ENCODE results near the gene HS6ST1.
A peak's percentile ranks its signal among the peaks of the same experiment; 100 is the strongest.

Gene HS6ST1

DNA sequence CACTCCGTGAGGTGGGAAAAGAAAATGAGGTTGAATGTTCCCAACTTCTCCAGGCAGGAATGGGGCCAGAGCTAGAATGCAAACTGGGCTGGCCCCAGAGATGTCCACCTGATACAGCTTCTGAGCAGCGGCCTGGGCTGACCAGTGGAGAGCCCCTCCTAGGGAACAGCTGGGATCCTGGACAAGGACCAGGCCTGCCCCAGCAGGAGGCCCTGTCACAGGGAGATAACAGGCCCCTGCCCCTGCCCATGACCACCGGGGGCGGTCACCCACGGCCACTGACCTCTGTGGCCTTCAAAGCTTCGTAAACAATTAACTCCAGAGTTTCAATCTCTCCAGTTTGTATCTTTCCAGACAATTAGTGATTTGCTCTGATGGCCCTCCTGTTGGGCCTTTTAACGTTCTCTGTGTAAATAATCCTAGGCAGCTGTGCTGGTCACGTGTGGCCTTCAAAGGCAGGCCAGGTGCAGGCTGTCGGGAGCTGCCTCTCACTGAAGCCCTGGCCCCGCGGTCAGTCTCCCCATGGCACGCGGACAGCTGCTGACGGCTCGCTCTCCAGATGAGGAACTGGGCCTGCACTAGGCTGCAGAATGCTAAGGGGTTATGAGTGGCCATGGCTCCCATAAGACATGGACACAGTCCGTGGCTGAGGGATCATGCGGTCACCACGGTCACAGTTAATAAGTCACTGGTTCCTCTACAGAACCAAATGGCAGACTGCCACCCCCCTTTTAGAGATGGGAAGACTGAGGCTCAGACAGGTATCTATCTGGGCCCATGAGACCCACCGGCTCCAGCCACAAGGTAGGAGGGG, 9.2 kb downstream of the HS6ST1 start:
- Histone ChIP-seq H3K36me3 (ENCODE audit: insufficient read depth, low read length) (peaks cover 97% of the 10 kb centered on the region), H4K20me1 (ENCODE audit: insufficient read depth, low read length) (peaks cover 100% of the 10 kb centered on the region), H3K27me3 (ENCODE audit: insufficient read depth, low read length, poor library complexity) (no peaks in the 10 kb centered on the region), H3K4me2 (ENCODE audit: insufficient read depth, low read length) (peak overlapping the region; percentile 88; the same call in 1 of the 2 replicates), H3K4me1 (ENCODE audit: insufficient read depth, low read length) (peaks cover 64% of the 10 kb centered on the region), H3K79me2 (ENCODE audit: insufficient read depth, low read length) (peaks cover 100% of the 10 kb centered on the region), H3K9me3 (ENCODE audit: insufficient read depth, low read length, severe bottlenecking) (no peaks in the 10 kb centered on the region), H2AFZ (ENCODE audit: low read depth, low read length) (no peak overlapping the region), H3K9ac (ENCODE audit: low read depth, low read length) (no peak overlapping the region), H3K27ac (ENCODE audit: low read length) (no peak overlapping the region), H3K4me3 (ENCODE audit: low read depth in 1 of 2, low read length in 2 of 2) (no peak overlapping the region)
- no peak for DNase-seq
- TF ChIP-seq, protein P1, sequence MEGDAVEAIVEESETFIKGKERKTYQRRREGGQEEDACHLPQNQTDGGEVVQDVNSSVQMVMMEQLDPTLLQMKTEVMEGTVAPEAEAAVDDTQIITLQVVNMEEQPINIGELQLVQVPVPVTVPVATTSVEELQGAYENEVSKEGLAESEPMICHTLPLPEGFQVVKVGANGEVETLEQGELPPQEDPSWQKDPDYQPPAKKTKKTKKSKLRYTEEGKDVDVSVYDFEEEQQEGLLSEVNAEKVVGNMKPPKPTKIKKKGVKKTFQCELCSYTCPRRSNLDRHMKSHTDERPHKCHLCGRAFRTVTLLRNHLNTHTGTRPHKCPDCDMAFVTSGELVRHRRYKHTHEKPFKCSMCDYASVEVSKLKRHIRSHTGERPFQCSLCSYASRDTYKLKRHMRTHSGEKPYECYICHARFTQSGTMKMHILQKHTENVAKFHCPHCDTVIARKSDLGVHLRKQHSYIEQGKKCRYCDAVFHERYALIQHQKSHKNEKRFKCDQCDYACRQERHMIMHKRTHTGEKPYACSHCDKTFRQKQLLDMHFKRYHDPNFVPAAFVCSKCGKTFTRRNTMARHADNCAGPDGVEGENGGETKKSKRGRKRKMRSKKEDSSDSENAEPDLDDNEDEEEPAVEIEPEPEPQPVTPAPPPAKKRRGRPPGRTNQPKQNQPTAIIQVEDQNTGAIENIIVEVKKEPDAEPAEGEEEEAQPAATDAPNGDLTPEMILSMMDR (IDR thresholded peaks at IDR 0.05; ENCODE audit: borderline replicate concordance, extremely low read depth, low read length, poor library complexity, severe bottlenecking), result no peak
- TF ChIP-seq EZH2 (IDR thresholded peaks at IDR 0.05; ENCODE audit: borderline replicate concordance, low read depth, low read length, severe bottlenecking), result no peak
- ATAC-seq (ENCODE audit: insufficient read depth, low read depth), result no peak

DNA sequence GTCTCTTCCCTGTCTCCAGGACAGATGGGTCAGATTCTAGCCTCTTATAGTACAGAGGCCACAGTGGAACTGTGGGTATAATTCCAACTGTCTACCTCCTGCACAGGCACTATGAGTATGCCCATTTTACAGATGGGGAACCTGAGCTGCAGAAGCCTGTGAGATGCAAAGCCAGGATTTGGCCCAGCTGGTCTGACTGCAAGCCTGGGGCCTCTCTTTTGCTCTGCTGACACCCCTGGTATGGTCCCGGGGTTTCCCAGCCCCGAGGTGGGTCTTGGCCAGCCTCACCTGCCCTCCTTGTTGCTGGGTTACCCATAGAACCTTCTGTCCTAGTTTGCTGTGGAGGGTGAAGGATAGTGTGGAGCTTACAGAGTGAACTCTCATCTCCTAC, 9.8 kb downstream of the HS6ST1 start:
- Histone ChIP-seq H3K36me3 (ENCODE audit: insufficient read depth, low read length) (peaks cover 97% of the 10 kb centered on the region), H3K27ac (ENCODE audit: low read length) (no peak overlapping the region), H4K20me1 (ENCODE audit: insufficient read depth, low read length) (peaks cover 100% of the 10 kb centered on the region), H3K27me3 (ENCODE audit: insufficient read depth, low read length, poor library complexity) (no peaks in the 10 kb centered on the region), H2AFZ (ENCODE audit: low read depth, low read length) (no peak overlapping the region), H3K4me1 (ENCODE audit: insufficient read depth, low read length) (peaks cover 58% of the 10 kb centered on the region), H3K4me2 (ENCODE audit: insufficient read depth, low read length) (no peak overlapping the region; the same call in 1 of the 2 replicates), H3K79me2 (ENCODE audit: insufficient read depth, low read length) (peaks cover 100% of the 10 kb centered on the region), H3K4me3 (ENCODE audit: low read depth in 1 of 2, low read length in 2 of 2) (no peak overlapping the region), H3K9ac (ENCODE audit: low read depth, low read length) (no peak overlapping the region), H3K9me3 (ENCODE audit: insufficient read depth, low read length, severe bottlenecking) (no peaks in the 10 kb centered on the region)
- TF ChIP-seq, protein P1 (IDR thresholded peaks at IDR 0.05; ENCODE audit: borderline replicate concordance, extremely low read depth, low read length, poor library complexity, severe bottlenecking), result no peak
- no peak for TF ChIP-seq EZH2 (IDR thresholded peaks at IDR 0.05; ENCODE audit: borderline replicate concordance, low read depth, low read length, severe bottlenecking)
- ATAC-seq (ENCODE audit: insufficient read depth, low read depth) (no peak), DNase-seq (no peak)

DNA sequence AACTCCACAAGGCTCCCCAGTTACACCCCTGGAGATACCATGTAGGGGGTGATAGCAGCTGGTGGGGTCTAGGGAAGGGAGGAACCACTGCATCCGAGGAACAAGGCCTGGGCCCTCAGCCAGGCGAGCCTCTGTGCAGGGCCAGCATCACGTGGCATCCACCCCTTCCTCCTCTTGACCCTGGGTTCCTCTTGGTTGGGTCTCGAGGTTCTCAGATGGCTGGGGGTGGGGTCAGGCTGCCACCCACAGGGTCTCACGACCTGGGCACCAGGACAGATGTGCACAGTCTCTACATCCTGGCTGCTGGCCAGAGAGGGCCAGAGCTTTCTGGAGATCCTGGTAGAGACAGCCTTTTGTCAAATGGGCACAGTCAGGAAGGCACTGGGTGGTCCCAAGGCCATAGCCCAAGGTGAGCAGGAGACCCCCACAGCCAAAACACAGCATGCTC, 10.4 kb downstream of the HS6ST1 start:
- Histone ChIP-seq H3K4me3 (ENCODE audit: low read depth in 1 of 2, low read length in 2 of 2) (no peak overlapping the region), H3K9ac (ENCODE audit: low read depth, low read length) (no peak overlapping the region), H3K79me2 (ENCODE audit: insufficient read depth, low read length) (peaks cover 100% of the 10 kb centered on the region), H3K9me3 (ENCODE audit: insufficient read depth, low read length, severe bottlenecking) (no peaks in the 10 kb centered on the region), H3K4me1 (ENCODE audit: insufficient read depth, low read length) (peaks cover 52% of the 10 kb centered on the region), H3K4me2 (ENCODE audit: insufficient read depth, low read length) (no peak overlapping the region; the same call in 1 of the 2 replicates), H4K20me1 (ENCODE audit: insufficient read depth, low read length) (peaks cover 100% of the 10 kb centered on the region), H3K36me3 (ENCODE audit: insufficient read depth, low read length) (peaks cover 97% of the 10 kb centered on the region), H3K27ac (ENCODE audit: low read length) (no peak overlapping the region), H2AFZ (ENCODE audit: low read depth, low read length) (no peak overlapping the region), H3K27me3 (ENCODE audit: insufficient read depth, low read length, poor library complexity) (no peaks in the 10 kb centered on the region)
- TF ChIP-seq, protein P1 (IDR thresholded peaks at IDR 0.05; ENCODE audit: borderline replicate concordance, extremely low read depth, low read length, poor library complexity, severe bottlenecking), result no peak
- TF ChIP-seq EZH2 (IDR thresholded peaks at IDR 0.05; ENCODE audit: borderline replicate concordance, low read depth, low read length, severe bottlenecking), result no peak
- ATAC-seq (ENCODE audit: insufficient read depth, low read depth) (no peak), DNase-seq (no peak)
